ENCODE measurements around the gene NACAD. TPM values are rescaled to one million over a fixed set of nuclear protein-coding genes. Genes with fewer than 3 reads are reported as not detected.

Gene NACAD
- total RNA-seq, 2 donors from 2014 or later = 5.9 to 9.0 TPM

DNA sequence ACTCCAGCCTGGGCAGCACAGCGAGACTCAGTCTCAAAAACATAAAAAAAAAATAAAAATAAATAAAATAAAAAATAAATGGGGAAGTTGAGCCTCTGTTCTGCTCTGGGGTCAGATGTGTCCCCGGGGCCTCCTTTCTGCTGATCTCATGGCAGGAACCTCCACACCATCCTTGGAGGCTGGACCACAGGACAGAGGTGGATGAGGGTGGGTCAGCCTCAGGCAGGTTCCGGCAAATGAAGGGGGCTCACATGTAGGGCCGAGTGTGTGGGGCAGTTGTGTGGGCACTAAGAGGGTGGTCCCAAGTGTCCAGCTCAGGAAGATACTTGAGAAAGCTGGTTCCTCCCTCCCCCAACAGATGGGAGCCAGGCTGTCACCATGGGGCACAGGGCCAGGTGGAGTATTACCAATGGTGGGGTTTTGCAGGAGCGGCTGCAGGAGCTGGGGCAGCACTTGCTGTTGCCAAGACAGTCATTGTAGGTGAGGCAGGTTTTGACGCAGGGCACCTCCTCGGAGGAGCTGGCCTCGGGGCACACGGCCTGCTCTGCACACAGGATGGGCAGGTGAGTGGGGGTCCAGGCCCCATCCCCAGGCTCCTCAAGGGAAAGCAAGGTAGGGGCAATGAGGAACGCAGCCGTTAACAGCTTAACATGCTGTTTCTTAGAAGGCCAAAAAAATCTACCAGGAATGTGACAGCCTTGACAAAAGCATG, 36.6 kb upstream of the NACAD start:
- H3K36me3 ChIP-seq = no peaks in the 10 kb centered on the region
- TF ChIP-seq, protein P1, sequence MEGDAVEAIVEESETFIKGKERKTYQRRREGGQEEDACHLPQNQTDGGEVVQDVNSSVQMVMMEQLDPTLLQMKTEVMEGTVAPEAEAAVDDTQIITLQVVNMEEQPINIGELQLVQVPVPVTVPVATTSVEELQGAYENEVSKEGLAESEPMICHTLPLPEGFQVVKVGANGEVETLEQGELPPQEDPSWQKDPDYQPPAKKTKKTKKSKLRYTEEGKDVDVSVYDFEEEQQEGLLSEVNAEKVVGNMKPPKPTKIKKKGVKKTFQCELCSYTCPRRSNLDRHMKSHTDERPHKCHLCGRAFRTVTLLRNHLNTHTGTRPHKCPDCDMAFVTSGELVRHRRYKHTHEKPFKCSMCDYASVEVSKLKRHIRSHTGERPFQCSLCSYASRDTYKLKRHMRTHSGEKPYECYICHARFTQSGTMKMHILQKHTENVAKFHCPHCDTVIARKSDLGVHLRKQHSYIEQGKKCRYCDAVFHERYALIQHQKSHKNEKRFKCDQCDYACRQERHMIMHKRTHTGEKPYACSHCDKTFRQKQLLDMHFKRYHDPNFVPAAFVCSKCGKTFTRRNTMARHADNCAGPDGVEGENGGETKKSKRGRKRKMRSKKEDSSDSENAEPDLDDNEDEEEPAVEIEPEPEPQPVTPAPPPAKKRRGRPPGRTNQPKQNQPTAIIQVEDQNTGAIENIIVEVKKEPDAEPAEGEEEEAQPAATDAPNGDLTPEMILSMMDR (IDR thresholded peaks at IDR 0.05) = no peak
- no peak overlapping the region for H3K4me3 ChIP-seq
- no peaks in the 10 kb centered on the region for H3K27me3 ChIP-seq
- no peaks in the 10 kb centered on the region for H3K9me3 ChIP-seq
- H3K4me1 ChIP-seq = no peaks in the 10 kb centered on the region
- DNase-seq (ENCODE audit: low spot score) = no peak
- no peak overlapping the region for H3K27ac ChIP-seq

DNA sequence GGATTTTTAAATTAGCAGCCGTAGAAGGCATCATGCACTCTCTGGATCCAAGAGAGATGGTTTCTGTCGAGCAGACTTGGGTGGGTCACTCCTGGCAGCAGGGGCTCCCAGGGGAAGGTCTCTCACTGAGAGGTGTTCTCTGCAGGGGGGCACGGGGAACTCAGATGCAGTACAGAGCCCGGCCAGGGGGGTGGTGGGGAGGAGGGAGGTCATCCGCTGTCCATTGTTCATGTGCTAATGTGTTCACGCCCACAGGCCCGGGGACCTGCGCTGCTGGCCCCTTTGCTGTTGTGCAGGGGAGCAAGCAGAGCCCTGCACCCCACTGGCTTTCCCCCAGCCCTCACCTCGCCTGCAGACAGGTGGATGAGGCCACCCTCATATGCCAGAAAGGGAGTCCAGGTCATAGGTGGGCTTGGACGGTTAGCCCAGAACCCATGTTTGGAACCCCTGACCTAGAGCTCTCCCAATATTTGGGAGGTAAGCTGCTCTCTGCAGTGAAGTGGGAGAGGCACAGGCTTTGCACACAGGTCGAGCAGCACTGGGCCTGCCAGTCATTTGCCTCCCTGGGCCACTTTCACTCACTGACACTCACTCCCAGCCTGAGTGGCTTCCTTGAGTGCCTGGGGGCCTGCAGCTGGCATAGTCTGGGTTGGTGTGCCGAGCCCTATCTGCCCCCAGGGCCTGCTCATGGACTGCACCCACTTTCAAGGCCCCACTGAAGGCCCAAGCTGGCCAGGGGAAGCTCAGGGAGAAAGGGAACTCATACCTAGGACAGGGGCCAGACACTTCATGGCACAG, 35.3 kb upstream of the NACAD start:
- Histone ChIP-seq H3K27me3 (no peaks in the 10 kb centered on the region), H3K4me3 (no peak overlapping the region), H3K4me1 (no peaks in the 10 kb centered on the region), H3K9me3 (no peaks in the 10 kb centered on the region), H3K27ac (no peak overlapping the region), H3K36me3 (no peaks in the 10 kb centered on the region)
- TF ChIP-seq, protein P1 (IDR thresholded peaks at IDR 0.05) = no peak
- no peak for DNase-seq (ENCODE audit: low spot score)

DNA sequence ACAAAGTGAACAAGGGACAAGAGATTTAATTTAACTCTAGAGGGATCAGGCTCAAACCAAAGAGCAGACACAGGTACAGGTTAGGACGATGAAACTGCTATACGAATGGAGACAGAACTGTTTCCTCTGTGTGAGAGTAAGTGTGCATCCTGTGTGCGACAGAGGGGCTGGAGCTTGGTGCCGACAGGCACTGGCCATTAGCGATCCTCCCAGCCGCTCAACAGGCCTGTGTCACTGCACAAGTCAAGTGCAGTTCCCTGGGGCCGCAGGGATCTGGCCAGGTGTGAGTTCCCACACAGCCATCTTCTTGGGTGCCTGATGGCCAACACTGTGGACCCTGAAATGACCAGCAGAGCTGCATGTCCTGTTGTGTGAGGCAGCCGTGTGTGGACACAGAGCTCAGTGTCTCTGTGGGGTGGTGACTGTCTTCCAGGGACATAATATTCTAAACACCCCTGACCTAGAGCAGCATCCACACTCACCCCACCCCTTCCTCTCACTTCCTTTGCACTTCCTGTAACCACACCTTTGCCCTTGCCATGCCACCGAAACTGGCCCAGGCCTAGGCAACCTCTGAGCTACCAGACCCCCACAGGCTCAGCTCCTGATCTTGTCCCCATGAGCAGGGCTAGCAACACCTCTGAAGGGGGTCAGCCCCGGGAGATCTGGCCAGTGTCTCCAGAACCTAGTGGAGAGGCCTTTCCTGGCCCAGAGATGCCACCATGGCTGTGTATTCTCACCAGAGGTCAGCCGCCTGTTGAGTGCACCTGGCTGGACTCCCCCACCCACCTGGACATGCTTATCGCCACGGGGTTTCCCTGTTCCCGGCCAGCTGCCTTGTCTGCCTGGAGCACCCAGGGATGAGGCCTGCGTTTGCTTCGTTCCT, 34.4 kb upstream of the NACAD start:
- TF ChIP-seq, protein P1 (IDR thresholded peaks at IDR 0.05) = no peak
- Histone ChIP-seq H3K4me3 (no peak overlapping the region), H3K27me3 (no peaks in the 10 kb centered on the region), H3K4me1 (no peaks in the 10 kb centered on the region), H3K36me3 (no peaks in the 10 kb centered on the region), H3K27ac (no peak overlapping the region), H3K9me3 (no peaks in the 10 kb centered on the region)
- DNase-seq (ENCODE audit: low spot score) = no peak

DNA sequence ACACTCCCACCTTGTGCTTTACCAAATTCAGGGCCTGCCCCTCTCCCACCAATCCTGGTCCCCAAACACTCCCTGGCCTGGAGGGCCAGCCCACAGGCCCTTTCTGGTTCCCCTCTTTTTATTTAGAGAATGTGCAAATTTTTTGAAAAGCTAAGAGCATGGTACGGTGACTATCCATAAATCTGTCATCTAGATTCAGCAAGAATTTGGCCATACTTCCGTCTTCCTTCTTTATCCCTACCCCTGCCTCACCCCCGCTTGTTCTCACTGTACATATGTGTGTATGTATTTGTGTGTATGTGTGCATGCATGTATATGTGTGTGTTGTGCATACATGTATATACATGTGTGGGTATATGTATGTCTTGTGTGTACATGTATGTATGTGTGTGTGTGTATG, 30.8 kb upstream of the NACAD start:
- no peak for DNase-seq (ENCODE audit: low spot score)
- no peaks in the 10 kb centered on the region for H3K9me3 ChIP-seq
- H3K27me3 ChIP-seq = no peaks in the 10 kb centered on the region
- H3K36me3 ChIP-seq = no peaks in the 10 kb centered on the region
- TF ChIP-seq, protein P1 (IDR thresholded peaks at IDR 0.05) = no peak
- no peaks in the 10 kb centered on the region for H3K4me1 ChIP-seq
- no peak overlapping the region for H3K27ac ChIP-seq
- no peak overlapping the region for H3K4me3 ChIP-seq

DNA sequence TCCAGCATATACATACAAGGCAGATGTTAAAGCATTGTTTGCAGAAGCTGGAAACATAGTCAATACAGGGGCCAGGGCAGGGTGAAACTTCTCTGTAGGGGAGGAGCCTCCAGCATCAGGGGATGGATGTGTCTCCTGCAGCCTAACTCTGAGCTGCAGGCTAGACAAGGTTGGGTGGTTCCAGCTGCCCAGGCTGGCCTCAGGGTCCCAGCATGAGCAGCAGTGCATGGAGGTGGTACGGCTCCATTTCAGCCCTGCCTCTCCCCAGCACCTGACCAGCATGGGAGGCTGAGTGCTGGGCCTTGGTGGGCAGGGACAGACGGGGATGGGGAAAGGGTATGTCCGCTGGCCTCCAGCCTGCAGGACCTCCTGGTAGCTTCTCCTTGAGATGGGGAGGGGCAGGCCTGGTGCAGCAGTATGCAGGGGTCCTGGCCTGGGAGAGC, 30.1 kb upstream of the NACAD start:
- TF ChIP-seq, protein P1 (IDR thresholded peaks at IDR 0.05) = no peak
- no peak for DNase-seq (ENCODE audit: low spot score)
- H3K27ac ChIP-seq = no peak overlapping the region
- H3K27me3 ChIP-seq = no peaks in the 10 kb centered on the region
- H3K4me3 ChIP-seq = no peak overlapping the region
- no peaks in the 10 kb centered on the region for H3K36me3 ChIP-seq
- H3K9me3 ChIP-seq = no peaks in the 10 kb centered on the region
- H3K4me1 ChIP-seq = no peaks in the 10 kb centered on the region

Measured in right atrium auricular region (tissue), 2 donors.